ENCODE measurements around the gene TASP1. TPM values are rescaled to one million over a fixed set of nuclear protein-coding genes. Genes with fewer than 3 reads are reported as not detected.
"Not testable (repeated sequence)": the region's sequence is repeated elsewhere in the genome, so short reads cannot be mapped to it uniquely, and the experiment has no call there.

Gene TASP1
- total and polyA plus RNA-seq, 5 experiments from 2014 or later, result 9.1 to 15.0 (median 13.4) TPM

- no peaks in the 10 kb centered on the region for H3K27me3 Mint-ChIP-seq
- DNase-seq (no peak), ATAC-seq (no peak)
- H3K4me3 Mint-ChIP-seq, result no peak overlapping the region
- POLR2A ChIA-PET, result no interaction called here
- H3K36me3 Mint-ChIP-seq, result peaks cover 54 to 71% (median 58%) of the 10 kb centered on the region in 3 donors
- no peaks in the 10 kb centered on the region for H3K4me1 Mint-ChIP-seq
- H3K27ac Mint-ChIP-seq, result no peak overlapping the region
- peaks cover 3 to 69% (median 24%) of the 10 kb centered on the region in 9 donors for H3K9me3 Mint-ChIP-seq
Measured at GRCh38 chr20:13510837-13511488, 127.8 kb downstream of the TASP1 start.

GRCh38 chr20:13507646-13508045 lies 131.1 kb downstream of the TASP1 start:
- H3K27ac Mint-ChIP-seq, result no peak overlapping the region
- no peak for DNase-seq
- H3K9me3 Mint-ChIP-seq, result peaks cover 12 to 90% (median 44%) of the 10 kb centered on the region in 9 donors
- POLR2A ChIA-PET, result no interaction called here
- no peaks in the 10 kb centered on the region for H3K27me3 Mint-ChIP-seq
- no peak overlapping the region for H3K4me3 Mint-ChIP-seq
- H3K36me3 Mint-ChIP-seq, result peaks cover 49 to 73% (median 67%) of the 10 kb centered on the region in 3 donors
- no peak for ATAC-seq
- no peaks in the 10 kb centered on the region for H3K4me1 Mint-ChIP-seq

- H3K4me1 Mint-ChIP-seq, result peaks cover 0 to 8% (median 4%) of the 10 kb centered on the region in 4 donors
- no peak overlapping the region for H3K27ac Mint-ChIP-seq
- no peak overlapping the region for H3K4me3 Mint-ChIP-seq
- POLR2A ChIA-PET, result no interaction called here
- peaks cover 59 to 89% (median 84%) of the 10 kb centered on the region in 3 donors for H3K36me3 Mint-ChIP-seq
- H3K27me3 Mint-ChIP-seq, result no peaks in the 10 kb centered on the region
- peaks cover 26 to 93% (median 56%) of the 10 kb centered on the region in 9 donors for H3K9me3 Mint-ChIP-seq
- no peak for DNase-seq
- ATAC-seq, result no peak
Measured at GRCh38 chr20:13501500-13501899, 137.2 kb downstream of the TASP1 start.

- DNase-seq (no peak), ATAC-seq (no peak)
- Mint-ChIP-seq H3K4me1 (peaks cover 0 to 9% (median 5%) of the 10 kb centered on the region in 4 donors), H3K4me3 (no peak overlapping the region), H3K27me3 (no peaks in the 10 kb centered on the region), H3K36me3 (peaks cover 21 to 46% (median 22%) of the 10 kb centered on the region in 3 donors), H3K9me3 (peaks cover 0 to 20% (median 7%) of the 10 kb centered on the region in 9 donors), H3K27ac (no peak overlapping the region)
- POLR2A ChIA-PET, result no interaction called here
Measured at GRCh38 chr20:13494019-13494418, 144.7 kb downstream of the TASP1 start.

GRCh38 chr20:13493143-13493542 lies 145.6 kb downstream of the TASP1 start:
- no peak overlapping the region for H3K4me3 Mint-ChIP-seq
- no peak overlapping the region for H3K27ac Mint-ChIP-seq
- H3K4me1 Mint-ChIP-seq, result peaks cover 0 to 9% (median 5%) of the 10 kb centered on the region in 4 donors
- peaks cover 15 to 39% (median 15%) of the 10 kb centered on the region in 3 donors for H3K36me3 Mint-ChIP-seq
- H3K27me3 Mint-ChIP-seq, result no peaks in the 10 kb centered on the region
- peaks cover 0 to 13% (median 4%) of the 10 kb centered on the region in 9 donors for H3K9me3 Mint-ChIP-seq
- POLR2A ChIA-PET, result no interaction called here
- no peak for ATAC-seq
- DNase-seq, result no peak

- ATAC-seq (no peak), DNase-seq (no peak)
- POLR2A ChIA-PET, result no interaction called here
- Mint-ChIP-seq H3K9me3 (peaks cover 0 to 5% (median 1%) of the 10 kb centered on the region in 9 donors), H3K4me3 (no peak overlapping the region), H3K27me3 (no peaks in the 10 kb centered on the region), H3K4me1 (peaks cover 0 to 6% (median 4%) of the 10 kb centered on the region in 4 donors), H3K36me3 (peaks cover 6 to 29% (median 14%) of the 10 kb centered on the region in 3 donors), H3K27ac (no peak overlapping the region)
Measured at GRCh38 chr20:13492001-13492481, 146.7 kb downstream of the TASP1 start.

GRCh38 chr20:13487202-13487601 lies 151.5 kb downstream of the TASP1 start:
- Mint-ChIP-seq H3K4me1 (peaks cover 0 to 2% (median 0%) of the 10 kb centered on the region in 4 donors), H3K27ac (no peak overlapping the region), H3K27me3 (no peaks in the 10 kb centered on the region), H3K36me3 (peaks cover 4 to 43% (median 34%) of the 10 kb centered on the region in 3 donors), H3K4me3 (no peak overlapping the region), H3K9me3 (peaks cover 0 to 5% (median 2%) of the 10 kb centered on the region in 9 donors)
- ATAC-seq, result no peak
- POLR2A ChIA-PET, result no interaction called here
- DNase-seq, result no peak

GRCh38 chr20:13486694-13487093 lies 152.0 kb downstream of the TASP1 start:
- no peak overlapping the region for H3K27ac Mint-ChIP-seq
- H3K9me3 Mint-ChIP-seq, result peaks cover 0 to 9% (median 5%) of the 10 kb centered on the region in 9 donors
- POLR2A ChIA-PET, result no interaction called here
- H3K4me1 Mint-ChIP-seq, result peaks cover 0 to 2% (median 0%) of the 10 kb centered on the region in 4 donors
- no peak for ATAC-seq
- H3K4me3 Mint-ChIP-seq, result no peak overlapping the region
- DNase-seq, result no peak
- peaks cover 9 to 44% (median 34%) of the 10 kb centered on the region in 3 donors for H3K36me3 Mint-ChIP-seq
- H3K27me3 Mint-ChIP-seq, result no peaks in the 10 kb centered on the region

GRCh38 chr20:13485576-13485975 lies 153.2 kb downstream of the TASP1 start:
- POLR2A ChIA-PET, result no interaction called here
- no peak for ATAC-seq
- Mint-ChIP-seq H3K4me3 (no peak overlapping the region), H3K36me3 (peaks cover 17 to 47% (median 43%) of the 10 kb centered on the region in 3 donors), H3K9me3 (peaks cover 0 to 18% (median 7%) of the 10 kb centered on the region in 9 donors), H3K27ac (no peak overlapping the region), H3K4me1 (peaks cover 0 to 2% (median 0%) of the 10 kb centered on the region in 4 donors), H3K27me3 (no peaks in the 10 kb centered on the region)
- no peak for DNase-seq

GRCh38 chr20:13485019-13485418 lies 153.7 kb downstream of the TASP1 start:
- H3K4me1 Mint-ChIP-seq, ATAC-seq, H3K27ac Mint-ChIP-seq, H3K27me3 Mint-ChIP-seq, DNase-seq, H3K4me3 Mint-ChIP-seq, POLR2A ChIA-PET: not testable (repeated sequence)
- peaks cover 0 to 18% (median 7%) of the 10 kb centered on the region in 9 donors for H3K9me3 Mint-ChIP-seq
- peaks cover 17 to 49% (median 47%) of the 10 kb centered on the region in 3 donors for H3K36me3 Mint-ChIP-seq

GRCh38 chr20:13483472-13483871 lies 155.3 kb downstream of the TASP1 start:
- H3K4me1 Mint-ChIP-seq, POLR2A ChIA-PET, H3K27ac Mint-ChIP-seq, ATAC-seq, H3K4me3 Mint-ChIP-seq, DNase-seq, H3K27me3 Mint-ChIP-seq: not testable (repeated sequence)
- H3K36me3 Mint-ChIP-seq, result peaks cover 17 to 55% (median 54%) of the 10 kb centered on the region in 3 donors
- peaks cover 0 to 18% (median 7%) of the 10 kb centered on the region in 9 donors for H3K9me3 Mint-ChIP-seq

GRCh38 chr20:13478366-13478765 lies 160.4 kb downstream of the TASP1 start:
- ATAC-seq, result no peak
- Mint-ChIP-seq H3K9me3 (peaks cover 0 to 22% (median 8%) of the 10 kb centered on the region in 9 donors), H3K4me3 (no peak overlapping the region), H3K27me3 (no peaks in the 10 kb centered on the region), H3K27ac (no peak overlapping the region), H3K36me3 (peaks cover 30 to 58% (median 51%) of the 10 kb centered on the region in 3 donors), H3K4me1 (no peaks in the 10 kb centered on the region)
- no peak for DNase-seq
- POLR2A ChIA-PET, result no interaction called here

- Mint-ChIP-seq H3K36me3 (peaks cover 32 to 48% (median 37%) of the 10 kb centered on the region in 3 donors), H3K27me3 (no peaks in the 10 kb centered on the region), H3K4me1 (peaks cover 0 to 2% (median 0%) of the 10 kb centered on the region in 4 donors), H3K4me3 (no peak overlapping the region), H3K27ac (no peak overlapping the region), H3K9me3 (peaks cover 0 to 21% (median 11%) of the 10 kb centered on the region in 9 donors)
- ATAC-seq, result no peak
- no peak for DNase-seq
- POLR2A ChIA-PET, result no interaction called here
Measured at GRCh38 chr20:13474467-13474866, 164.3 kb downstream of the TASP1 start.

All from naive thymus-derived CD8-positive, alpha-beta T cell (primary cell).